IMR-90 (cell line): Measurements from ENCODE around the gene ARHGAP15. TPM values are rescaled to one million over a fixed set of nuclear protein-coding genes. Genes with fewer than 3 reads are reported as not detected.

Experiments
- ATAC-seq: fragments of 200-7000 bp; cut with Tn5 transposase; 2 replicates; pipeline ENCODE4 v1.9.1; 2020; ENCODE audit warnings: low read depth, mild to moderate bottlenecking, moderate library complexity
- BruUV-seq: library from RNA; stranded (reverse); fragments of 400-500 nt; replicated peaks from 2 replicates; lab custom pipeline; 2021; lab: Mats Ljungman, UMichigan
- CTCF ChIA-PET: fragments of 300-600 bp; formaldehyde crosslinking; extraction: SDS; loops from one replicate; lab custom pipeline; 2021; ENCODE audit warnings: antibody characterized with exemption; lab: Yijun Ruan, JAX
- POLR2A ChIA-PET: fragments of 300-600 bp; sonication (Branson Sonifier 250); formaldehyde crosslinking; loops from one replicate; lab custom pipeline; 2022; ENCODE audit warnings: antibody characterized with exemption; ENCODE audit not compliant: unreplicated experiment; lab: Charles Lee
- DNase-seq: peaks from one replicate; pipeline ENCODE4 v3.0.0; 2013
- H2AFZ ChIP-seq: replicated peaks from 2 replicates; pipeline ENCODE3; 2013; ENCODE audit warnings: low read length, mild to moderate bottlenecking; ENCODE audit not compliant: poor library complexity
- H2AK5ac ChIP-seq: 2 replicates; pipeline ENCODE4 v1.6.1; 2013; ENCODE audit warnings: low read depth, low read length, inconsistent platforms
- H2AK9ac ChIP-seq: replicated peaks from 2 replicates; pipeline ENCODE3; 2013; ENCODE audit warnings: mild to moderate bottlenecking, low read depth, low read length, moderate library complexity; ENCODE audit not compliant: poor library complexity
- H2BK120ac ChIP-seq: 2 replicates; pipeline ENCODE4 v1.6.1; 2013; ENCODE audit warnings: low read depth, low read length, inconsistent platforms
- H2BK15ac ChIP-seq: 3 replicates; pipeline ENCODE4 v1.6.1; 2013; ENCODE audit warnings: low read depth, low read length, inconsistent platforms
- H2BK20ac ChIP-seq: 2 replicates; pipeline ENCODE4 v1.6.1; 2013; ENCODE audit warnings: low read depth, mild to moderate bottlenecking, inconsistent platforms, low read length, moderate library complexity
- H2BK5ac ChIP-seq: 2 replicates; pipeline ENCODE4 v1.6.1; 2013; ENCODE audit warnings: mild to moderate bottlenecking, low read depth, low read length, inconsistent platforms; ENCODE audit not compliant: poor library complexity, severe bottlenecking
- H3K14ac ChIP-seq: replicated peaks from 2 replicates; pipeline ENCODE4 v1.6.1; 2013; ENCODE audit warnings: low read depth, low read length, inconsistent platforms
- H3K18ac ChIP-seq: 2 replicates; pipeline ENCODE4 v1.6.1; 2013; ENCODE audit warnings: low read depth, low read length, control low read depth
- H3K23ac ChIP-seq: 2 replicates; pipeline ENCODE4 v1.6.1; 2013; ENCODE audit warnings: low read depth, low read length, inconsistent platforms
- H3K27ac ChIP-seq: 2 replicates; pipeline ENCODE4 v1.5.1; 2013; ENCODE audit warnings: mild to moderate bottlenecking, control low read depth, low read length; ENCODE audit not compliant: insufficient read depth
- H3K27me3 ChIP-seq: 2 replicates; pipeline ENCODE4 v1.6.1; 2013; ENCODE audit warnings: low read length; ENCODE audit not compliant: control insufficient read depth, insufficient read depth
- H3K36me3 ChIP-seq: 2 replicates; pipeline ENCODE4 v1.6.1; 2013; ENCODE audit warnings: low read length, mixed read lengths; ENCODE audit not compliant: control insufficient read depth, insufficient read depth
- H3K4ac ChIP-seq: 2 replicates; pipeline ENCODE4 v1.6.1; 2013; ENCODE audit warnings: low read depth, low read length, inconsistent platforms
- H3K4me1 ChIP-seq: 2 replicates; pipeline ENCODE4 v1.6.1; 2013; ENCODE audit warnings: low read length, mixed read lengths; ENCODE audit not compliant: control insufficient read depth, insufficient read depth
- H3K4me2 ChIP-seq: 2 replicates; pipeline ENCODE4 v1.6.1; 2013; ENCODE audit warnings: low read depth, mild to moderate bottlenecking, control low read depth, low read length, moderate library complexity
- H3K4me3 ChIP-seq: 2 replicates; pipeline ENCODE4 v1.5.1; 2013; ENCODE audit warnings: low read depth, mild to moderate bottlenecking, control low read depth, low read length, moderate library complexity; ENCODE audit not compliant: insufficient read depth
- H3K56ac ChIP-seq: 2 replicates; pipeline ENCODE4 v1.6.1; 2013; ENCODE audit warnings: low read length, inconsistent platforms; ENCODE audit not compliant: insufficient read depth; ENCODE audit errors: extremely low read depth
- H3K79me1 ChIP-seq, 2 experiments: 2 replicates each; pipeline ENCODE4 v1.6.1; 2013; ENCODE audit warnings: low read length in 2 of 2, inconsistent platforms in 1 of 2, low read depth in 1 of 2
- H3K9ac ChIP-seq: 2 replicates; pipeline ENCODE4 v1.6.1; 2013; ENCODE audit warnings: low read depth, low read length, control low read depth
- H3K9me1 ChIP-seq: 2 replicates; pipeline ENCODE4 v1.6.1; 2013; ENCODE audit warnings: low read length, inconsistent platforms; ENCODE audit not compliant: insufficient read depth
- H3K9me3 ChIP-seq: 2 replicates; pipeline ENCODE4 v1.6.1; 2013; ENCODE audit warnings: low read length; ENCODE audit not compliant: control insufficient read depth, insufficient read depth
- H4K20me1 ChIP-seq: 2 replicates; pipeline ENCODE4 v1.6.1; 2013; ENCODE audit warnings: low read length, inconsistent platforms; ENCODE audit not compliant: insufficient read depth
- H4K5ac ChIP-seq: 2 replicates; pipeline ENCODE4 v1.6.1; 2013; ENCODE audit warnings: mild to moderate bottlenecking, low read depth, low read length, control low read depth
- H4K8ac ChIP-seq, 2 experiments: 2 replicates each; pipeline ENCODE4 v1.6.1; 2013; ENCODE audit warnings: low read depth in 2 of 2, low read length in 2 of 2, control low read depth in 1 of 2, inconsistent platforms in 1 of 2
- H4K91ac ChIP-seq: 2 replicates; pipeline ENCODE4 v1.6.1; 2013; ENCODE audit warnings: low read depth, low read length, inconsistent platforms; ENCODE audit not compliant: insufficient read depth
- BHLHE40 ChIP-seq: fragments of 150-350 bp; IDR thresholded peaks from 2 replicates; pipeline ENCODE4 v1.6.1; 2016; ENCODE audit warnings: mild to moderate bottlenecking, low read depth, low read length
- CEBPB ChIP-seq: IDR thresholded peaks from 2 replicates; pipeline ENCODE4 v1.6.1; 2012; ENCODE audit warnings: low read depth, low read length, improper control_type of control experiment
- CHD1 ChIP-seq: IDR thresholded peaks from 2 replicates; pipeline ENCODE4 v1.6.1; 2012; ENCODE audit warnings: low read depth, low read length, improper control_type of control experiment
- MAFK ChIP-seq: IDR thresholded peaks from 2 replicates; pipeline ENCODE4 v1.6.1; 2012; ENCODE audit warnings: low read depth, low read length, improper control_type of control experiment
- MAZ ChIP-seq: IDR thresholded peaks from 2 replicates; pipeline ENCODE4 v1.6.1; 2012; ENCODE audit warnings: low read depth, mild to moderate bottlenecking, low read length, improper control_type of control experiment, moderate library complexity, borderline replicate concordance
- RAD21 ChIP-seq: IDR thresholded peaks from 2 replicates; pipeline ENCODE4 v1.6.1; 2012; ENCODE audit warnings: low read length, improper control_type of control experiment
- RCOR1 ChIP-seq: IDR thresholded peaks from 2 replicates; pipeline ENCODE4 v1.6.1; 2012; ENCODE audit warnings: mild to moderate bottlenecking, low read length, improper control_type of control experiment; ENCODE audit not compliant: insufficient replicate concordance
- SMC3 ChIP-seq: fragments of 150-350 bp; IDR thresholded peaks from 2 replicates; pipeline ENCODE4 v1.6.1; 2016; ENCODE audit warnings: low read depth, mild to moderate bottlenecking, antibody characterized with exemption, low read length, moderate library complexity
- USF2 ChIP-seq: fragments of 150-350 bp; IDR thresholded peaks from 2 replicates; pipeline ENCODE4 v1.6.1; 2017; ENCODE audit warnings: mild to moderate bottlenecking, antibody characterized with exemption, low read length, low read depth
- WGBS, 2 experiments: methylation state at CpG; one replicate each; pipeline versions ENCODE4 v1.1.5 to v1.1.7; 2013; ENCODE audit warnings: missing lambda C conversion rate in 2 of 2; ENCODE audit not compliant: insufficient read length in 1 of 2; ENCODE audit errors: extremely low coverage in 2 of 2; 5-methylcytosine and 5-hydroxymethylcytosine counted together
- dilution Hi-C: fragments of 300-500 bp; cut with HindIII; formaldehyde crosslinking; loops from one replicate; pipeline ENCODE4 v1.14.3; 2018; ENCODE audit warnings: low sequenced_read_pairs; ENCODE audit not compliant: unreplicated experiment
- in situ Hi-C: fragments of 300-500 bp; cut with MboI; formaldehyde crosslinking; loops from 3 replicates; pipeline ENCODE4 v1.14.3; 2019; ENCODE audit warnings: low sequenced_read_pairs, inconsistent platforms, mixed read lengths
- intact Hi-C: fragments of 100-400 bp; cut with micrococcal nuclease; formaldehyde crosslinking; loops from 2 replicates; pipeline ENCODE4 v1.10.0; 2022
- polyA plus RNA-seq, 3 experiments: library from polyadenylated mRNA; depleted of rRNA; stranded (reverse); fragments of >200 nt; gene quantifications; 2 replicates each; pipeline ENCODE4 v1.2.3, GENCODE V29; 2012; ENCODE audit warnings: low replicate concordance in 1 of 3
- total RNA-seq: library from RNA; depleted of rRNA; stranded (reverse); fragments of >200 nt; gene quantifications from 2 replicates; pipeline ENCODE4 v1.2.3, GENCODE V29; 2012

ARHGAP15 gene
- total and polyA plus RNA-seq, 2 of the 4 experiments (the other 2 are of a cell fraction): not detected

DNA sequence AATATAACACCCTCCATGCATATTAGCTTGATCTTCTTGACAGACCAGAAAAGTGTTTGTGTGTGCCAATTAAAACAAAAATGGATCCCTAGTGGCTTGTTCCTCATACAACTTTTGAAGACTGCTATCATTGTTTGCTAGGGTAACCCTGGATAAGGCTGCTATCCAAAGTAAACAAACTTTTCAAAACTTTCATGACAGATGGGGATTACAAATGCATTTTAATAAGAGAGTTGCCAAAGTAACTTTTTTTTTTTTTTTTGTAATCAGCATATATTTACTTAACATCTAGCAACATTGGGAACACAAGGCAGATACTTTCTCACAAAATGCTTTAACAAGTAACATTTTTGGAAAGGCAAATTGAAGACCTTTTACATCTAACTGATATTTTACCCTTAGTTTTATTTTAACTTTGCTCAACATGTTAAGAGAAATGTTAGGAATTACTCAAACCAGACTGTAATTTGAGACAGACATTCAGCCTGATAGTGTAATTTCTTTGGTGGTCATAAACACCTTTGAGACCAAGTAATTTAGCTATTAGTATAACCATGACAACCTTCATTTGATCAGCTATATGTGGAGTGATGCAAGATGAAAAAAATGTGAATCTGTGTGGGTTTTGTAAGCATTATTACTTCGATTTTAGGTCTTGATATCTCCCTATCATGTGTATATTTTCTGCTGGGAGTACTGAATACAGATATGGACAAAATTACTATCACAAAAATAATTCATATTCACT is 300.9 kb downstream of the ARHGAP15 start:
- CTCF ChIA-PET: no interaction called here
- no TSS peak for BruUV-seq
- no peaks in the 10 kb centered on the region for H4K20me1 ChIP-seq
- H2BK20ac ChIP-seq: no peak overlapping the region; the same call in 1 of the 2 replicates
- no peak overlapping the region for H3K27ac ChIP-seq
- peaks cover 3% of the 10 kb centered on the region for H3K4me1 ChIP-seq
- peaks cover 2% of the 10 kb centered on the region; the same call in 1 of the 2 replicates for H3K9me1 ChIP-seq
- POLR2A ChIA-PET: no interaction called here
- no peak overlapping the region for H3K4ac ChIP-seq
- H3K23ac ChIP-seq: no peak overlapping the region
- H3K27me3 ChIP-seq: no peaks in the 10 kb centered on the region
- in situ Hi-C loops: no loop called here
- H4K91ac ChIP-seq: no peak overlapping the region
- intact Hi-C loops: no loop called here
- DNase-seq (no peak), ATAC-seq (no peak)
- no peak overlapping the region for H2BK5ac ChIP-seq
- no peak overlapping the region for H3K4me2 ChIP-seq
- peak overlapping the region; percentile 17; the same call in 1 of the 2 replicates for H2BK120ac ChIP-seq
- no peak overlapping the region for H3K18ac ChIP-seq
- no peaks in the 10 kb centered on the region for H3K9me3 ChIP-seq
- TF ChIP-seq CHD1 (no peak), RCOR1 (no peak), CEBPB (no peak), SMC3 (no peak), USF2 (no peak), RAD21 (no peak), MAZ (no peak), MAFK (no peak), BHLHE40 (no peak)
- no peak overlapping the region for H4K8ac ChIP-seq
- no peak overlapping the region for H3K9ac ChIP-seq
- dilution Hi-C loops: no loop called here
- WGBS, 2 experiments: no CpG with 5 or more reads among the region's 1 CpG
- H3K79me1 ChIP-seq: no peaks in the 10 kb centered on the region
- H3K4me3 ChIP-seq: no peak overlapping the region
- H2AFZ ChIP-seq: no peak overlapping the region
- H4K5ac ChIP-seq: no peak overlapping the region
- no peak overlapping the region for H2AK9ac ChIP-seq
- H2AK5ac ChIP-seq: no peak overlapping the region
- H2BK15ac ChIP-seq: no peak overlapping the region
- no peaks in the 10 kb centered on the region for H3K36me3 ChIP-seq
- H3K14ac ChIP-seq: no peak overlapping the region
- H3K56ac ChIP-seq: no peak overlapping the region
